Mesodermal cell (in vitro differentiated cells): ENCODE results near the gene MAML3.
A peak's percentile ranks its signal among the peaks of the same experiment; 100 is the strongest.
"Not testable (repeated sequence)": the region's sequence is repeated elsewhere in the genome, so short reads cannot be mapped to it uniquely, and the experiment has no call there.

Experiments used
- H3K27ac ChIP-seq: 2 replicates; pipeline ENCODE4 v1.7.0; 2013; ENCODE audit warnings: mild to moderate bottlenecking, low read depth, low read length, moderate library complexity; ENCODE audit not compliant: severe bottlenecking
- H3K36me3 ChIP-seq: 2 replicates; pipeline ENCODE4 v1.7.1; 2013; ENCODE audit warnings: mild to moderate bottlenecking, low read length, moderate library complexity; ENCODE audit not compliant: control insufficient read depth, insufficient read depth
- H3K4me1 ChIP-seq: one replicate; pipeline ENCODE4 v1.7.1; 2013; ENCODE audit warnings: mild to moderate bottlenecking, low read length; ENCODE audit not compliant: insufficient read depth, control insufficient read depth, poor library complexity, severe bottlenecking
- H3K4me3 ChIP-seq: 2 replicates; pipeline ENCODE4 v1.7.0; 2013; ENCODE audit warnings: low read length, control low read depth, mild to moderate bottlenecking; ENCODE audit not compliant: insufficient read depth, poor library complexity, severe bottlenecking; ENCODE audit errors: extremely low read depth
- H3K9me3 ChIP-seq: 2 replicates; pipeline ENCODE4 v1.7.1; 2013; ENCODE audit warnings: mild to moderate bottlenecking, low read length, moderate library complexity; ENCODE audit not compliant: control insufficient read depth
- WGBS, 2 experiments: methylation state at CpG; one replicate each; pipeline ENCODE4 v1.1.5; 2013; ENCODE audit warnings: missing lambda C conversion rate in 2 of 2; ENCODE audit not compliant: insufficient coverage in 2 of 2; 5-methylcytosine and 5-hydroxymethylcytosine counted together

The MAML3 gene

GRCh38 chr4:139944916-139945315 lies 209.1 kb downstream of the MAML3 start:
- H3K27ac ChIP-seq, H3K9me3 ChIP-seq, H3K4me3 ChIP-seq, H3K36me3 ChIP-seq: not testable (repeated sequence)
- no CpG with 5 or more reads among the region's 2 CpGs for WGBS, 2 experiments
- peaks cover 23% of the 10 kb centered on the region for H3K4me1 ChIP-seq

- 43 to 63% methylated on average over 1 to 2 of the region's 2 CpGs for WGBS, 2 experiments
- H3K9me3 ChIP-seq = no peaks in the 10 kb centered on the region
- peaks cover 23% of the 10 kb centered on the region for H3K4me1 ChIP-seq
- no peak overlapping the region for H3K4me3 ChIP-seq
- H3K36me3 ChIP-seq = no peaks in the 10 kb centered on the region
- H3K27ac ChIP-seq = peak overlapping the region; percentile 85
These were observed 210.7 kb downstream of the MAML3 start for GRCh38 chr4:139943277-139943676.

GRCh38 chr4:139942241-139942640 lies 211.7 kb downstream of the MAML3 start:
- 80 to 93% methylated on average over 2 of the region's 3 CpGs for WGBS, 2 experiments
- peaks cover 22% of the 10 kb centered on the region for H3K4me1 ChIP-seq
- no peaks in the 10 kb centered on the region for H3K9me3 ChIP-seq
- H3K4me3 ChIP-seq = no peak overlapping the region
- H3K27ac ChIP-seq = peak overlapping the region; percentile 43
- no peaks in the 10 kb centered on the region for H3K36me3 ChIP-seq

GRCh38 chr4:139940600-139940999 lies 213.4 kb downstream of the MAML3 start:
- Histone ChIP-seq H3K4me3 (no peak overlapping the region), H3K36me3 (no peaks in the 10 kb centered on the region), H3K4me1 (peaks cover 16% of the 10 kb centered on the region), H3K9me3 (no peaks in the 10 kb centered on the region), H3K27ac (no peak overlapping the region)
- WGBS, 2 experiments = 100% methylated on average over 2 of the region's 2 CpGs

- Histone ChIP-seq H3K4me1 (peaks cover 30% of the 10 kb centered on the region), H3K27ac (no peak overlapping the region), H3K9me3 (no peaks in the 10 kb centered on the region), H3K36me3 (no peaks in the 10 kb centered on the region), H3K4me3 (no peak overlapping the region)
- WGBS, 2 experiments = 100% methylated on average over 1 of the region's 2 CpGs; no CpG with 5 or more reads in 1 of the 2 experiments
These were observed 215.6 kb downstream of the MAML3 start for GRCh38 chr4:139938414-139938813.

- Histone ChIP-seq H3K4me1 (peaks cover 20% of the 10 kb centered on the region), H3K36me3 (no peaks in the 10 kb centered on the region), H3K27ac (no peak overlapping the region), H3K9me3 (no peaks in the 10 kb centered on the region), H3K4me3 (no peak overlapping the region)
- 96 to 100% methylated on average over 3 of the region's 4 CpGs for WGBS, 2 experiments
These were observed 218.1 kb downstream of the MAML3 start for GRCh38 chr4:139935911-139936310.

- Histone ChIP-seq H3K9me3 (no peaks in the 10 kb centered on the region), H3K36me3 (no peaks in the 10 kb centered on the region), H3K27ac (peak overlapping the region; percentile 41), H3K4me1 (peaks cover 20% of the 10 kb centered on the region), H3K4me3 (no peak overlapping the region)
- WGBS, 2 experiments = 85 to 88% methylated on average over 3 of the region's 3 CpGs
These were observed 219.2 kb downstream of the MAML3 start for GRCh38 chr4:139934708-139935195.

- Histone ChIP-seq H3K36me3 (no peaks in the 10 kb centered on the region), H3K4me1 (peaks cover 20% of the 10 kb centered on the region), H3K27ac (peak overlapping the region; percentile 41), H3K4me3 (no peak overlapping the region), H3K9me3 (no peaks in the 10 kb centered on the region)
- WGBS, 2 experiments = 91 to 93% methylated on average over 3 to 4 of the region's 10 CpGs
These were observed 219.8 kb downstream of the MAML3 start for GRCh38 chr4:139934057-139934707.

GRCh38 chr4:139933541-139933940 lies 220.4 kb downstream of the MAML3 start:
- H3K36me3 ChIP-seq = no peaks in the 10 kb centered on the region
- no peak overlapping the region for H3K4me3 ChIP-seq
- peaks cover 20% of the 10 kb centered on the region for H3K4me1 ChIP-seq
- 80 to 85% methylated on average over 3 of the region's 5 CpGs for WGBS, 2 experiments
- H3K9me3 ChIP-seq = no peaks in the 10 kb centered on the region
- H3K27ac ChIP-seq = no peak overlapping the region

- Histone ChIP-seq H3K9me3 (no peaks in the 10 kb centered on the region), H3K27ac (no peak overlapping the region), H3K36me3 (no peaks in the 10 kb centered on the region), H3K4me1 (peaks cover 20% of the 10 kb centered on the region), H3K4me3 (no peak overlapping the region)
- WGBS, 2 experiments = 93 to 98% methylated on average over 5 of the region's 6 CpGs
These were observed 220.9 kb downstream of the MAML3 start for GRCh38 chr4:139933104-139933503.

GRCh38 chr4:139924782-139925181 lies 229.2 kb downstream of the MAML3 start:
- WGBS, 2 experiments = 96 to 100% methylated on average over 2 to 4 of the region's 5 CpGs
- H3K9me3 ChIP-seq = no peaks in the 10 kb centered on the region
- H3K36me3 ChIP-seq = no peaks in the 10 kb centered on the region
- no peak overlapping the region for H3K27ac ChIP-seq
- peaks cover 23% of the 10 kb centered on the region for H3K4me1 ChIP-seq
- no peak overlapping the region for H3K4me3 ChIP-seq
